Measurements from ENCODE around the gene TRIM66.

TRIM66 gene

DNA sequence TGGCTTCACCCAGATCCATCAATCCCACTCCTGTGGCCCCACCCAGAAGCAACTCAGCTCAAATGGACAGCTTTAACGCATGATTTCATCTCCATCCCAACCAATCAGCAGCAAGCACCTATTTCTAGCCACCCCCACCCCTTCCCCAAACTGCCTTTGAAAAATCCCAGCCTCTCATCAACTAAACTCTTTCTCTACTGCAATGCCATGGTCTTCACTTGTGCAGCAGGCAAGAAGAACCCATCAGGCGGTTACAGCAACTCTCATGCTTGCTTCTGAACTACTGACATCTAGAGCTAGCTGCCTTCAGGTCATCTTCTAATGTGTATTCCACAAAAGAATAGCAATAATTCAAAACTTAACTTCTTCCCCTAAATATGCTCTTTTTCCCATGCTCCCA, 46.3 kb downstream of the TRIM66 start:
- Histone ChIP-seq H3K36me3 (replicated peaks) (no peaks in the 10 kb centered on the region), H3K27ac (no peak overlapping the region), H3K4me3 (ENCODE audit: low read depth, low read length) (no peak overlapping the region), H3K27me3 (replicated peaks) (no peaks in the 10 kb centered on the region)
- DNase-seq = no peak
- TF ChIP-seq, protein P1, sequence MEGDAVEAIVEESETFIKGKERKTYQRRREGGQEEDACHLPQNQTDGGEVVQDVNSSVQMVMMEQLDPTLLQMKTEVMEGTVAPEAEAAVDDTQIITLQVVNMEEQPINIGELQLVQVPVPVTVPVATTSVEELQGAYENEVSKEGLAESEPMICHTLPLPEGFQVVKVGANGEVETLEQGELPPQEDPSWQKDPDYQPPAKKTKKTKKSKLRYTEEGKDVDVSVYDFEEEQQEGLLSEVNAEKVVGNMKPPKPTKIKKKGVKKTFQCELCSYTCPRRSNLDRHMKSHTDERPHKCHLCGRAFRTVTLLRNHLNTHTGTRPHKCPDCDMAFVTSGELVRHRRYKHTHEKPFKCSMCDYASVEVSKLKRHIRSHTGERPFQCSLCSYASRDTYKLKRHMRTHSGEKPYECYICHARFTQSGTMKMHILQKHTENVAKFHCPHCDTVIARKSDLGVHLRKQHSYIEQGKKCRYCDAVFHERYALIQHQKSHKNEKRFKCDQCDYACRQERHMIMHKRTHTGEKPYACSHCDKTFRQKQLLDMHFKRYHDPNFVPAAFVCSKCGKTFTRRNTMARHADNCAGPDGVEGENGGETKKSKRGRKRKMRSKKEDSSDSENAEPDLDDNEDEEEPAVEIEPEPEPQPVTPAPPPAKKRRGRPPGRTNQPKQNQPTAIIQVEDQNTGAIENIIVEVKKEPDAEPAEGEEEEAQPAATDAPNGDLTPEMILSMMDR (IDR thresholded peaks at IDR 0.05; ENCODE audit: low read depth, low read length, missing control alignments) = no peak
- in situ Hi-C loops (cut with HindIII; ENCODE audit: low pct_ligation_motif_present, low sequenced_read_pairs) = no loop called here

DNA sequence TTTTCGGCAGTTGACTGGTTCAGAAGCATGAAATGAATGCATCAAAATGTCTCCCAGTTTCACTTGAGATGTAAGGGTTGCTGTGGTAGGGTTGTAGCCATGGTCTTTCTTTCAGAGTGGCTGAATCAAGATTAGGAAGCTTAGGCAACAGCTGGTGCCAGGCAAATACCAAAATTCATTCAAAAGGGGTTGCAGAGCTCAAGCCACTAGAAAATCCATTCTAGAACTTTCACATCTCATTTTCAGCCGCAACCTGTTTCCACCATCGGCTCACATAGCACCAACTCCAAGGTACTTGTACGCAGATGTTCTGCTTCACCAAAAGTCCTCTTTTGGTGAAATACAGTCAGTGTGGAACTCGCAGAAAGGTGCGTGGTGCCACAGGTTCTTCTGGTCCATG, 48.0 kb downstream of the TRIM66 start:
- TF ChIP-seq, protein P1 (IDR thresholded peaks at IDR 0.05; ENCODE audit: low read depth, low read length, missing control alignments) = no peak
- H3K4me3 ChIP-seq (ENCODE audit: low read depth, low read length) = no peak overlapping the region
- in situ Hi-C loops (cut with HindIII; ENCODE audit: low pct_ligation_motif_present, low sequenced_read_pairs) = no loop called here
- no peaks in the 10 kb centered on the region for H3K36me3 ChIP-seq (replicated peaks)
- H3K27ac ChIP-seq = no peak overlapping the region
- no peak for DNase-seq
- H3K27me3 ChIP-seq (replicated peaks) = no peaks in the 10 kb centered on the region

DNA sequence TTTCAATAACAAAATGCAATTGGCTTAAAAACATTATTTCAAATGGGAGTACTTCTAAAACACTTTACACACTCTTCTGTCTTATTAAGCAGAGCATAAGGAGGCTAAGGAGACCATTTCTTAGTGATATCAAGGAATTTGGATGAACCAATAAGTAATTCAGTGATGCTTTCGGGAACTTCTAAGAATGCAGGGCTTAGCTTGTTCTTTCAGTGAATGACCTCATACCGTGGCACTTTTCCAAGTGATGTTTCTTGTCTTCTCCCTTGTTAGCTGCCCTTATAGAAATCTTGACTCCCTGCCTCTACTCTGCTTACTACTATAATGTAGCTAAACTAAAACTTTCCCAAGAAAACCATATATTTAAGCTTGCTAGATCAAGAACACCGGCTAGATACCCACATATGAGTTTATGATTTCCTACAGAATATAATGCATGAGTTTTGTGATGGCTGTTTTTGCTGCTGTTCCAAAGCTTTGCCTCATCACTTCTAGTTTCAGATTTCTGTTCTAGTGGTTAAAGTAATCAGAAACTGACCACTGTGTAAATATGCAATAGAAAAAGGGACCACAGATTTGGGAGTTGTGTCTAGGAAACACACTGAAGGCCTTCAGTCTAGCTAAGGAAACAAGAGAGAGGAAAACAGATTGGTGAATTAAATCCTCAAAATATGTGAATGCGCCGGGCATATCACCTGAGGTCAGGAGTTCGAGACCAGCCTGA, 50.9 kb downstream of the TRIM66 start:
- no peak overlapping the region for H3K27ac ChIP-seq
- in situ Hi-C loops (cut with HindIII; ENCODE audit: low pct_ligation_motif_present, low sequenced_read_pairs) = no loop called here
- H3K4me3 ChIP-seq (ENCODE audit: low read depth, low read length) = no peak overlapping the region
- peak; percentile 87 for DNase-seq
- H3K27me3 ChIP-seq (replicated peaks) = no peaks in the 10 kb centered on the region
- H3K36me3 ChIP-seq (replicated peaks) = no peaks in the 10 kb centered on the region
- TF ChIP-seq, protein P1 (IDR thresholded peaks at IDR 0.05; ENCODE audit: low read depth, low read length, missing control alignments) = no peak

DNA sequence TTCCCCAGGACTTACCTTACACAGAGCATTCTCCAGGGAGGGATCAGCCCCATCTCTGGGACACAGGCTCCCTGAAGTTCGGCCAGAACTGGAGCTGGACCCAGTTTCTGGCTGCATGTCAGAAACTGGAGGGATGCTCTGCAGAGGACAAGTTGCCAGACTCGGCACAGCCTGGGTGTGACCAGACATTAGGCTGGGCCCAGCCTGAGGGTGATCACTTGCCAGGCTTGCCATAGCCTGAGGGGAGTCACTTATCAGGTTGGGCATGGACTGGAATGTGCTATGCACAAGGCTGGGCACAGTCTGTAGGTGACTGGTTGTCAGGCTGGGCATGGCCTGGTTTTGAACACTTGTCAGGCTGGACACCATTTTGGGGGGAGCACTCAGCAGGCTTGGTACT, 57.8 kb downstream of the TRIM66 start:
- Histone ChIP-seq H3K27me3 (replicated peaks) (no peaks in the 10 kb centered on the region), H3K27ac (no peak overlapping the region), H3K36me3 (replicated peaks) (peaks cover 2% of the 10 kb centered on the region), H3K4me3 (ENCODE audit: low read depth, low read length) (no peak overlapping the region)
- TF ChIP-seq, protein P1 (IDR thresholded peaks at IDR 0.05; ENCODE audit: low read depth, low read length, missing control alignments) = no peak
- in situ Hi-C loops (cut with HindIII; ENCODE audit: low pct_ligation_motif_present, low sequenced_read_pairs) = no loop called here
- DNase-seq = no peak

DNA sequence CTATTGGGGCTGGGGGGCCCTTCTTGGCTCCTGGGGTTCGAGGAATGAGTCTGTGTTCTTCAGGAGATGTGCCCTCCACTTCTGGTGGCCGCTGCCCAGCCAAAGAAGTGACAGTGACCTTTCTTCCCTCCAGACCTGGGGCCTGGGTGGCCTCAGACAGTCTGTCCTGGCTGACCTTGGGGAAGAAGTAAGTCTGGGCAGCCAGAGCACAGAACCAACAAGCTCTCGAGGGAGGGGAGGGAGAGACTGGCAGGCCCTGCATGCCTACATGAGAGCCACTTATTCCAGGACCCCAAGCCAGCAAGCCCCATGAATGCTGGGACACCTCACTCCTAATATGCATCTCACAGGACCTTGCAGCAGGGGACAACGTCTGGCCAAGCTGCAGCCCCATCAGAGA, 61.3 kb downstream of the TRIM66 start:
- Histone ChIP-seq H3K27me3 (replicated peaks) (no peaks in the 10 kb centered on the region), H3K4me3 (ENCODE audit: low read depth, low read length) (no peak overlapping the region), H3K36me3 (replicated peaks) (peaks cover 2% of the 10 kb centered on the region), H3K27ac (no peak overlapping the region)
- TF ChIP-seq, protein P1 (IDR thresholded peaks at IDR 0.05; ENCODE audit: low read depth, low read length, missing control alignments) = no peak
- in situ Hi-C loops (cut with HindIII; ENCODE audit: low pct_ligation_motif_present, low sequenced_read_pairs) = no loop called here
- DNase-seq = no peak

DNA sequence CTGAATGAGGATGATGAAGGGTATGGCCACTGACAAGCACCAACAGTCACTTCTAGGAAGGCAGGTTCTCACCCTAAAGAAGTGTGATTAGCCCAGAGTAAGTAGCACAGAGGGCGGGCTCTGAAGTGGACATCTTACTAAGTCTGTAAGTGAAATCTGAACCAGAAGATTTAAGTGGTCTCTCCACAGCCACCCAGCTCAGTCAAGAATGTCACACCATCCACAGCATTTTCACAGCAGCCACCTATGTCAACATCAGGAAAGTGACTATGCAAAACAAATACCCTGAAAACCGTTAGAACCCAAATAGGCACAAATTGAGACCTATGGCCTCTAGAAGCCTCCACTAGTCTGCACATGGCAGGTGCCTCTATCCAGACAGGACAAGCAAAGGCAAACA, 65.4 kb downstream of the TRIM66 start:
- H3K36me3 ChIP-seq (replicated peaks) = no peaks in the 10 kb centered on the region
- no peak overlapping the region for H3K27ac ChIP-seq
- H3K4me3 ChIP-seq (ENCODE audit: low read depth, low read length) = no peak overlapping the region
- in situ Hi-C loops (cut with HindIII; ENCODE audit: low pct_ligation_motif_present, low sequenced_read_pairs) = no loop called here
- no peaks in the 10 kb centered on the region for H3K27me3 ChIP-seq (replicated peaks)
- no peak for DNase-seq
- TF ChIP-seq, protein P1 (IDR thresholded peaks at IDR 0.05; ENCODE audit: low read depth, low read length, missing control alignments) = no peak
